Left colon (tissue), 2 donors: ENCODE measurements around the gene PRPF31. TPM values are rescaled to one million over a fixed set of nuclear protein-coding genes. Genes with fewer than 3 reads are reported as not detected.
"Not testable (repeated sequence)": the region's sequence is repeated elsewhere in the genome, so short reads cannot be mapped to it uniquely, and the experiment has no call there.

ENCODE experiments used
- ATAC-seq: fragments of 200-7000 bp; cut with Tn5 transposase; one replicate; pipeline ENCODE4 v1.9.1; 2020; ENCODE audit warnings: mild to moderate bottlenecking, moderate library complexity
- DNase-seq, 2 donors: peaks; one replicate each; pipeline ENCODE4 v3.0.0-alpha.2; 2020
- intact Hi-C, 2 donors: fragments of 100-400 bp; cut with DNase I in 1 of 2; cut with micrococcal nuclease in 1 of 2; formaldehyde crosslinking; loops; one replicate each; pipeline versions ENCODE4 v1.11.2 to v1.14.0; 2022; cut with DNase I, micrococcal nuclease
- total RNA-seq, 2 donors: library from RNA; stranded (reverse); fragmentation: NEBNext Ultra II Directional; extraction: Animal tissue kit (Norgen Biotek cat#: 25700); gene quantifications; one replicate each; pipeline ENCODE4 v1.2.1, GENCODE V29; 2021
- donor health status: DM: no; HTN: no; CAD: no.
- donor health status: DM: yes; HTN: yes; CAD: no.

Gene PRPF31
- total RNA-seq, 2 donors from 2014 or later, result 37.4 to 38.6 TPM

DNA sequence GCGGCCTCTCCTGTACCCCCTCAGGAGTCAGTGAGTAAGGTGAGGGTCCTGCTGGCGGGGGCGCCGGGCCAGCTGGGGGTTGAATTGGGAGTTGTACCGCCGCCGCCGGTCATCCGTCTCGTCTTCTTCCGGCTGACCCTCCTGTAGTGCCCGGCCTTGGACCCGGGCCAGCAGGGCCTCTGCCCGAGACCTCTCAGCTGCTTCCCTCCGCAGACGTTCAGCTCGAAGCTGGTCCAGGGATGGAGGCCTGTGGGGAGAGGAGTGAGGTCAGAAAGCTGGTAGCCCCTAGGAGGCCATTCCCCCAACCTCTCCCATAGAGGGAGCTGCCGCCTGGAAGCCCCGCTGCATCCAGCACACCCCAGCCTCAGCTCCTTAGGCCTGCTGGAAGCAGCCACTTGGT lies 40.1 kb downstream of the PRPF31 start:
- ATAC-seq (no peak), DNase-seq (no peak)
- intact Hi-C loops, result no loop called here

GRCh38 chr19:54156490-54156889 lies 40.9 kb downstream of the PRPF31 start:
- DNase-seq (no peak), ATAC-seq (no peak)
- intact Hi-C loops, result no loop called here

- intact Hi-C loops, result no loop called here
- DNase-seq (no peak), ATAC-seq (no peak)
Measured at GRCh38 chr19:54156953-54157352, 41.4 kb downstream of the PRPF31 start.

- intact Hi-C loops, result no loop called here
- DNase-seq (no peak), ATAC-seq (no peak)
Measured at GRCh38 chr19:54158812-54159351, 43.3 kb downstream of the PRPF31 start.

- intact Hi-C loops, result no loop called here
- ATAC-seq, result peak; percentile 68
Measured at GRCh38 chr19:54159352-54160181, 44.0 kb downstream of the PRPF31 start, which contains the start of gene LENG1. Gene LENG1 (minus strand): TSS chr19:54159721. CDS start chr19:54159695, 26 bp downstream.

DNA sequence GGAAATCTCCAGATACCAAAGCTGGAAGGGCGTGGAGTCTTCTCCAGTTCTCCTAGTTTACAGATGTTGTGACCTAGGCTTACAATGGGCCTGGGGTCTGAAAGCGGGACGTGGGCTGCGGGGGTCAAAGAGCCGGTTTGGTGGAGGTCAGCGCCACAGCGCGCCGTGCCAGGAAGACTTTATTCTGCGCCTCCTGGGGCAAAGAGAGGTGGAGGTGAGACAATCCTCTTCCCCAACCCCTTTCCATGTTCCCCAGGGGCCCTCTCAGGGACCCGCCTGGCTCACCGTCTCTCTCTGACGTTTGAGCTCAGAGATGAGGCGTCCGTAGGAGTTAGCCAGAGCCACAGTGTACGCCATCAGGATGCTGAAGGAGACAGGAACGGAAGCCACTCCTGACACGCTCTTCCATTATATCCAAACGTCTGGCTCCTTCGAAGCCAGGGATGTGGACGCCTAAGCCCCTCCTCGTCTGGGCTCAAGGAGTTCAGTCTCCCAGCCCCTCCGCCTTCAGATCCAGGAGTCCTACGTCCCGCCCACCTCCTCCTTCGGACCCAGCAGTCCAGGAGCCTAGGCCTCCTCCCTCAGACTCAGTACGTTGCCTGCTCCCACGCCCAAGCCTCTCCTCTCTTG lies 44.7 kb downstream of the PRPF31 start:
- ATAC-seq (no peak), DNase-seq (no peak)
- intact Hi-C loops, result no loop called here

More at GRCh38 chr19:54159352-54160181, 44.0 kb downstream of the PRPF31 start, which contains the start of gene LENG1:
- peak; percentile 99 to 100 for DNase-seq

DNA sequence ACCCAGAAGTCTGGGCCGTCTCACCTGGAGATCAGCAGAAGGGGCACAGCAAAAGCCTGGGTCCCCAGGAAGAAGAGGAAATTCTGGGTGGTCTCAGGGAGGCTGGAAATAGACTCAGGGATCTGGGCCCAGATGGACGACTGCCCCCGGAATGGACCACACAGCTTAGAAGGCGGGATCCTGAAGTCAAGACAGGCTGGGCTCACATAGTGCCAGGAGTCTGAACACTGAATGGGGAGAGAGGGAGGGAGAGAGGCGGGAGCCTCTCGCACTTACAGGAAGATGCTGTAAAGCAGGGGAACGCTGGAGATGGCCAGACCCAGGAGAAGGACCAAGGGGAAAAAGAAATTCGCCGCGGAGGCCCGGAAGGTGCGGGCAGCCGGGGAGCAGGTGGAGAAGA lies 45.3 kb downstream of the PRPF31 start:
- intact Hi-C loops, result no loop called here
- DNase-seq, result no peak

GRCh38 chr19:54162241-54162805 lies 46.8 kb downstream of the PRPF31 start:
- DNase-seq, result peak; percentile 91 to 96
- peak; percentile 51 for ATAC-seq
- intact Hi-C loops, result no loop called here

More for the DNA sequence above, 45.3 kb downstream of the PRPF31 start:
- no peak for ATAC-seq

- ATAC-seq (no peak), DNase-seq (no peak)
- intact Hi-C loops, result no loop called here
Measured at GRCh38 chr19:54162884-54163283, 47.3 kb downstream of the PRPF31 start.

DNA sequence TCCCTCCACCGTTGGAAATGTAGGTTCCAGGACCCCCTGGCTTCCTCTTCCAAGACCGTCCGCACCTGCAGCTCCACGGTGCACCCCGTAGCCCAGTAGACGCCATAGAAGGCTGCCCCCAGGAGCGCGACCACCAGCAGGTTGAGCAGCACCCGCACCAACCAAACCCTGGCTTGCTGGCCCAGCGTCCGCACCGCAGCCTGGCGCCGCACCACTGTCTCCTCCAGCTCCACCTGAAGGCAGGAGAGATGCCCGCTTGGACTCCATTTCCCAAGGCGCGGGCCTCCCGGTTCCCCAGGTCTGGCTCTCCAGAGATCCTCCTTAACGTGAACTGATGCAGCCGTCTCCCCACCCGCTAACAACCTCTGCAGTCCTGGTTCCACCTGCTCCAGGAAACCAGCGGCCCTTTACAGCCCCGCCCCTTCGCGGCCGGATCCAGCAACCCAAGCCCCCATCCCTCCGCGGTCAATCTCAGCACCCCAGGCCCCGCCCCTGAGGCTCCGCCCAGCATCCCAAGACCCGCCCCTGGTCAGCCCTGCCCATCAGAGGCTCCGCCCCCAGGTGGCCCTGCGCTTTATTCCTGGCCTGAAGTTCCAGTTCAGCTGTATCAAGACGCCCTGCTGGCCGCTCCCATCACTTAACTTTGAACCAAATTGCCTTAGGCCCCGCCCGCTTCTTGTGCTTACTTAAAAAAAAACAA lies 49.0 kb downstream of the PRPF31 start:
- peak; percentile 60 for ATAC-seq
- peak; percentile 88 to 95 for DNase-seq
- intact Hi-C loops, result loop anchor here in 1 of 2 donors (5.0 kb wide), 1 partner anchor 68 kb away; no protein-coding TSS in a partner anchor

GRCh38 chr19:54165222-54165621 lies 49.7 kb downstream of the PRPF31 start:
- ATAC-seq (no peak), DNase-seq (no peak)
- intact Hi-C loops, result loop anchor here in 1 of 2 donors (5.0 kb wide), 1 partner anchor 67 kb away; no protein-coding TSS in a partner anchor

DNA sequence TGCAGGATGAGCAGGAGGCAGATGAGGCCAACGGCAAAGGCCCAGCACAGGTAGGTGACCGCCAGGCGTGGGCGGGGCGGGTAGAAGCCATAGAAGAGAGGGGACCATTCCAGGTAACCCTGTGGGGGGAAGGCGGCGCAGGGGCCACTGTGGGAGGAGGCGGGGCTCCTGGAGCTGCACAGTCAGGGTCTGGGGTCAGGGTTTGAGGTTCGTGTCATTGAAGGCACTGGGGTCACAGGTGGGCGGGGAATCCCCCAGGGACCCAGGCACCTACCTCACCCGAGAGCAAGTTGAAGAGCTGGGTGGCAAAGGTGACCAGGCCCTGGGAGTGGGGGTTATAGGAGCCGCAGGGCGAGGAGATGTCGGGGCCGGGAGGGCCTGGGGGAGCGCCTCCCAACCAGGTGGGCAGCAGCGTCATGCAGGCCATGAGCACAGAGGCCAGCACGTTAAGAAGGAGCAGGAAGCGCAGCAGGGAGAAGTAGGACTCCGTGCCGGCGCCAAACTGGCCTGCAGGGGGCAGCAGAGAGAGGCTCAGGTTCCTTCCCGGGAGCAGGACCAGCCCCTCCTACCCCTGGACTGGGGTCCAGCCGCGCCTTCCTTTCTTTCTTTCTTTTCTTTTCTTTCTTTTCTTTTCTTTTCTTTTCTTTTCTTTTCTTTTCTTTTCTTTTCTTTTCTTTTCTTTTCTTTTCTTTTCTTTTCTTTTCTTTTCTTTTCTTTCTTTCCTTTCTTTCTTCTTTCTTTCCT lies 52.8 kb downstream of the PRPF31 start:
- intact Hi-C loops, result loop anchor here in 1 of 2 donors (5.0 kb wide), 1 partner anchor 64 kb away; no protein-coding TSS in a partner anchor
- ATAC-seq (peak; percentile 37), DNase-seq (peak; percentile 87 to 98)

GRCh38 chr19:54169149-54169740 lies 53.7 kb downstream of the PRPF31 start:
- ATAC-seq (no peak), DNase-seq (no peak)
- intact Hi-C loops, result loop anchor here in 1 of 2 donors (5.0 kb wide), 1 partner anchor 63 kb away; no protein-coding TSS in a partner anchor

DNA sequence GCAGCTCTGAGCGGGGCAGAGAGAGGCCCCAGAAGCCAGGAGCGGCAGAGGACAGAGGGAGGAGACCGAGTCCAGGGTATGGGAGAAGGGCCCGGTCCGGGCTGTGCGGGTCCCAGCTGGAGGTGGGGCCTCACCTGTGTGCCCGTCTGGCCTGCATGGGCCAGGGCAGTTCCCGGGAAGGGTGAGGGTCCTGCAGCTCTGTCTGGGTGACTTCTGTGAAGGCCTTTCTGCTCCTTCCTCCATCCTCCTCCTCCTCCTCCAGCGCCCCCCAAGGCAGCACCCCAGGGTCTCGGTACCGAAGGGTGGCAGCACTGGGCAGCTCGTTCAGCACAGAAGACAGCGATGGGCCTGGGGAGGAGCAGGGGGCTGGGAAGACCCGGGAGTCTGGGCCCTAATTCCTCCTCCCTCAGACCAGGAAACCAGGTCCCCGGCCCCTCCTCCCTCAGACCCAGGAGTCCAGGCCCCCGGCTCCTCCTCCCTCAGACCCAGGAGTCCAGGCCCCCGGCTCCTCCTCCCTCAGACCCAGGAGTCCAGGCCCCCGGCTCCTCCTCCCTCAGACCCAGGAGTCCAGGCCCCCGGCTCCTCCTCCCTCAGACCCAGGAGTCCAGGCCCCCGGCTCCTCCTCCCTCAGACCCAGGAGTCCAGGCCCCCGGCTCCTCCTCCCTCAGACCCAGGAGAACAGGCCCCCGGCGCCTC lies 56.3 kb downstream of the PRPF31 start:
- ATAC-seq, intact Hi-C loops: not testable (repeated sequence)
- DNase-seq, result peak in 1 of 2 donors; percentile 25

DNA sequence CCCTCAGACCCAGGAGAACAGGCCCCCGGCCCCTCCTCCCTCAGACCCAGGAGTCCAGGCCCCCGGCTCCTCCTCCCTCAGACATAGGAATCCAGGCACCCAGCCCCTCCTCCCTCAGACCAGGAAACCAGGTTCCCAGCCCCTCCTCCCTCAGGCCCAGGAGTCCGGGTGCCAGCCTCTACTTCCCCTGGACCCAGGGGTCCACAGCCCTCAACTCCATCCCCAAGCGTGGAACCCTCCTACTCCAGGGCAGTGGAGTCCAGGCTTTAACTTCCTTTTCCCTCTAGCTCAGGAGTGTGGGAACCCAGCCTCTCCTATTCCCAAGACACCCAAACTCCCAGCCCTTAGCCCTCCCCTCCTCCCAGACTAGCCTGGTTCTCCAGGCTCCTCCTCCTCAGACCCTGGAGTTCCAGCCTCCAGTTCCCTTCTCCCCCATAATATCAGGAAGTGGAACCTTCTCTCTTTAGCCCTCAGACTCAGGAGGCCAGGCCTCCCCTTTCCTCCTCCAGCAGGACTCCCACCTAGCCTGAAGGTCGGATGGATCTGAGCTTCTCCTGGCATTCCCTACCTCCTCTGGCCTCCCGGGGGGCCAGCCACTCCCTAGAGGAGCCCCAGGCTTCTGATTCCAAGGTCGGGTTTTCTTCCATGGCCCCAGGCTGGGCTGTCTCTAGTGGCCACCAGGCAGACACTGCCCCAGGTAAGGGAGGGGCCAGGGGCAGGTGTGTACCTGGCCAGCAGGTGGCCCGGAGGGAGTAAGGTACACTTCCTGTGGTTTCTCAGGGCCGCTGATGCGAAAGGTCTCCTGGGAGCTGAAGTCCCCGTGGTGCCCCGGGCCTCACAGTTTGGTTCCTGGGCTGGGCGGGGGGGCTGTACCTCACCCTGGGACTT lies 57.2 kb downstream of the PRPF31 start, which contains the start of gene TMC4:
Gene TMC4, minus strand, starts transcription at position 690 of the 888 bp plus-strand sequence. Its CDS starts 43 bp downstream, at position 647.
- intact Hi-C loops, result no loop called here
- ATAC-seq, result peak; percentile 93
- peak; percentile 84 to 87 for DNase-seq

GRCh38 chr19:54173359-54173699 lies 57.8 kb downstream of the PRPF31 start:
- no peak for ATAC-seq
- no peak for DNase-seq
- intact Hi-C loops, result no loop called here
